HepG2 (cell line): ENCODE results near the gene INPP5E. TPM values are rescaled to one million over a fixed set of nuclear protein-coding genes. Genes with fewer than 3 reads are reported as not detected.

ENCODE experiments used
- AGO1 ChIP-seq: fragments of 200-400 bp; formaldehyde crosslinking; IDR thresholded peaks from 2 replicates; pipeline ENCODE4 v1.6.1; 2017; ENCODE audit warnings: mild to moderate bottlenecking, low read depth, low read length, moderate library complexity; ENCODE audit not compliant: poor library complexity, severe bottlenecking
- CHCHD3 ChIP-seq: sonication (generic); formaldehyde crosslinking; IDR thresholded peaks from 2 replicates; pipeline ENCODE4 v1.8.0; 2022; ENCODE audit warnings: mild to moderate bottlenecking, missing genetic modification reagents, moderate library complexity
- FOXK1 ChIP-seq: sonication (generic); formaldehyde crosslinking; IDR thresholded peaks from 2 replicates; pipeline ENCODE4 v1.4.0; 2020; ENCODE audit warnings: low read depth, missing genetic modification reagents, borderline replicate concordance
- HDAC1 ChIP-seq: sonication (generic); formaldehyde crosslinking; IDR thresholded peaks from 2 replicates; pipeline ENCODE4 v1.5.1; 2020; ENCODE audit warnings: mild to moderate bottlenecking, missing genetic modification reagents
- KDM5A ChIP-seq: fragments of 200-600 bp; sonication (generic); IDR thresholded peaks from 2 replicates; pipeline ENCODE4 v1.7.0; 2018; ENCODE audit warnings: antibody characterized with exemption, mild to moderate bottlenecking, low read length, borderline replicate concordance
- KLF15 ChIP-seq: sonication (generic); formaldehyde crosslinking; IDR thresholded peaks from 2 replicates; pipeline ENCODE4 v1.8.1; 2023; ENCODE audit warnings: borderline replicate concordance, mild to moderate bottlenecking, inconsistent platforms, missing genetic modification reagents, mixed read lengths
- MIER3 ChIP-seq: IDR thresholded peaks from 2 replicates; pipeline ENCODE4 v1.6.1; 2016; ENCODE audit warnings: missing compliant biosample characterization, borderline replicate concordance
- REPIN1 ChIP-seq: sonication (generic); formaldehyde crosslinking; IDR thresholded peaks from 2 replicates; pipeline ENCODE4 v1.8.0; 2022; ENCODE audit warnings: missing genetic modification reagents, low read depth, mild to moderate bottlenecking, borderline replicate concordance
- ZBTB8A ChIP-seq: sonication (generic); formaldehyde crosslinking; IDR thresholded peaks from 2 replicates; pipeline ENCODE4 v1.4.0; 2020; ENCODE audit warnings: mild to moderate bottlenecking, low read depth, missing genetic modification reagents, borderline replicate concordance
- ZNF337 ChIP-seq: sonication (generic); formaldehyde crosslinking; IDR thresholded peaks from 2 replicates; pipeline ENCODE4 v1.5.1; 2020; ENCODE audit warnings: missing genetic modification reagents, low read depth, mild to moderate bottlenecking, borderline replicate concordance
- ZNF34 ChIP-seq: sonication (generic); formaldehyde crosslinking; IDR thresholded peaks from 2 replicates; pipeline ENCODE4 v1.4.0; 2020; ENCODE audit warnings: mild to moderate bottlenecking, missing genetic modification reagents, borderline replicate concordance
- polyA plus RNA-seq, 8 experiments: library from polyadenylated mRNA; depleted of rRNA in 3 of 8; stranded (reverse) in 7 of 8; unstranded in 1 of 8; fragments of >200 nt; fragmentation: Illumina TruSeq in 4 of 8; extraction: Trizol in 4 of 8; gene quantifications; 2 replicates each; pipeline versions ENCODE4 v1.2.1 to v1.2.3, GENCODE V29; 2011 to 2016; ENCODE audit warnings: low read depth in 4 of 8, missing spikeins in 1 of 8, mixed read lengths in 1 of 8; ENCODE audit not compliant: insufficient read depth in 1 of 8
- total RNA-seq, 5 experiments: library from RNA; depleted of rRNA; stranded (reverse); fragments of >200 nt; fragmentation: Illumina TruSeq; extraction: Trizol; gene quantifications; 2 replicates each; pipeline ENCODE4 v1.2.3, GENCODE V29; 2016; ENCODE audit warnings: low read depth in 1 of 5
- TF ChIP-seq, protein P1 (sequence below): sonication (generic); formaldehyde crosslinking; IDR thresholded peaks from 2 replicates; pipeline ENCODE4 v1.4.0; 2020; ENCODE audit warnings: missing genetic modification reagents, borderline replicate concordance
- TF ChIP-seq, protein P2 (sequence below): sonication (generic); formaldehyde crosslinking; IDR thresholded peaks from 2 replicates; pipeline ENCODE4 v1.4.0; 2020; ENCODE audit warnings: missing genetic modification reagents
- TF ChIP-seq, protein P3 (sequence below): sonication (generic); formaldehyde crosslinking; IDR thresholded peaks from 2 replicates; pipeline ENCODE4 v1.4.0; 2020; ENCODE audit warnings: missing genetic modification reagents, borderline replicate concordance
- TF ChIP-seq, protein P4 (sequence below): IDR thresholded peaks from 2 replicates; pipeline ENCODE4 v1.4.0; 2020; ENCODE audit warnings: mild to moderate bottlenecking, missing genetic modification reagents

Gene INPP5E
- total and polyA plus RNA-seq, 2 of the 13 experiments (the other 11 are each of a cell fraction or from before 2014, with no cell fraction given), result 5.5 TPM

DNA sequence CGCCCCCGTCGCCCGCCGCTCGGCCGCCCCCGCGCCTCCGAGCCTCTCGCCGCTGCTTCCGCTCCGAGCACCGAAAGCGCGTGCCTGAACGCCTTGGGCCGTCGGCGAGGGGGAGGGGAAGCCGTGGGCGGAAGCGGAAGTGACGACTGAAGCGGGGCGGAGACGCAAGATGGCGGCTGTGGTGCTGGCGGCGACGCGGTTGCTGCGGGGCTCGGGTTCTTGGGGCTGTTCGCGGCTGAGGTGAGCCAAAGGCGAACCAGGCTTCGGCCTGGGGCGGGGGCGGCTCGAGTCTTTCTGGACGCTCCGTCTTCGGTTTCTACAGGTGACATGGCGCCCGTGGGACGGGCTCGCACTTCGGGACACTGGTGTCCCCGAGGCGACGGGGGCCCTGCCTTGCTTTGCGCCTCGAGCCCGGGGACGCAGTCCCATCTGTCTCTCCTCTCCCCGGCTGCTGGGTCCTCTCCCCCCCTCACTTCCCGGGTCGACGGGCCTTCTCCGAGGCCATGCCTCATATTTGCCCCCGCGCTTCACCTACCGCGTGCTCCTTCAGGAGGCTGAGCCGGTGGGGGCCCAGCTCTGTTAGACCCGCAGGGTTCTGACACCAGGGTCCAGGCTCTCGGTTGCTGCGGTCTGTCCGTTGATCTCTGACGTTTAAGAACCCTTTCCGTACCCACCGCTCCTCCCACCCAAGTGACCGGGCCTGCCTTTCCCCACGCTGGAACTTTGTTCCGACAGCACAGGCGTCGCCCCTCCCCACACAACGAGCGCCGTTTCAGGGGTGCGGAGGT, 29.0 kb downstream of the INPP5E start, which contains the start of the genes ENTR1 and PMPCA (continued):
- TF ChIP-seq KDM5A, result peak; percentile 98
- peak; percentile 30; the same call in 1 of the 2 replicates for TF ChIP-seq ZNF337 (CRISPR knock-in tag)
- TF ChIP-seq, protein P1, sequence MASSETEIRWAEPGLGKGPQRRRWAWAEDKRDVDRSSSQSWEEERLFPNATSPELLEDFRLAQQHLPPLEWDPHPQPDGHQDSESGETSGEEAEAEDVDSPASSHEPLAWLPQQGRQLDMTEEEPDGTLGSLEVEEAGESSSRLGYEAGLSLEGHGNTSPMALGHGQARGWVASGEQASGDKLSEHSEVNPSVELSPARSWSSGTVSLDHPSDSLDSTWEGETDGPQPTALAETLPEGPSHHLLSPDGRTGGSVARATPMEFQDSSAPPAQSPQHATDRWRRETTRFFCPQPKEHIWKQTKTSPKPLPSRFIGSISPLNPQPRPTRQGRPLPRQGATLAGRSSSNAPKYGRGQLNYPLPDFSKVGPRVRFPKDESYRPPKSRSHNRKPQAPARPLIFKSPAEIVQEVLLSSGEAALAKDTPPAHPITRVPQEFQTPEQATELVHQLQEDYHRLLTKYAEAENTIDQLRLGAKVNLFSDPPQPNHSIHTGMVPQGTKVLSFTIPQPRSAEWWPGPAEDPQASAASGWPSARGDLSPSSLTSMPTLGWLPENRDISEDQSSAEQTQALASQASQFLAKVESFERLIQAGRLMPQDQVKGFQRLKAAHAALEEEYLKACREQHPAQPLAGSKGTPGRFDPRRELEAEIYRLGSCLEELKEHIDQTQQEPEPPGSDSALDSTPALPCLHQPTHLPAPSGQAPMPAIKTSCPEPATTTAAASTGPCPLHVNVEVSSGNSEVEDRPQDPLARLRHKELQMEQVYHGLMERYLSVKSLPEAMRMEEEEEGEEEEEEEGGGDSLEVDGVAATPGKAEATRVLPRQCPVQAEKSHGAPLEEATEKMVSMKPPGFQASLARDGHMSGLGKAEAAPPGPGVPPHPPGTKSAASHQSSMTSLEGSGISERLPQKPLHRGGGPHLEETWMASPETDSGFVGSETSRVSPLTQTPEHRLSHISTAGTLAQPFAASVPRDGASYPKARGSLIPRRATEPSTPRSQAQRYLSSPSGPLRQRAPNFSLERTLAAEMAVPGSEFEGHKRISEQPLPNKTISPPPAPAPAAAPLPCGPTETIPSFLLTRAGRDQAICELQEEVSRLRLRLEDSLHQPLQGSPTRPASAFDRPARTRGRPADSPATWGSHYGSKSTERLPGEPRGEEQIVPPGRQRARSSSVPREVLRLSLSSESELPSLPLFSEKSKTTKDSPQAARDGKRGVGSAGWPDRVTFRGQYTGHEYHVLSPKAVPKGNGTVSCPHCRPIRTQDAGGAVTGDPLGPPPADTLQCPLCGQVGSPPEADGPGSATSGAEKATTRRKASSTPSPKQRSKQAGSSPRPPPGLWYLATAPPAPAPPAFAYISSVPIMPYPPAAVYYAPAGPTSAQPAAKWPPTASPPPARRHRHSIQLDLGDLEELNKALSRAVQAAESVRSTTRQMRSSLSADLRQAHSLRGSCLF (CRISPR knock-in tag), result no peak
- TF ChIP-seq, protein P2, sequence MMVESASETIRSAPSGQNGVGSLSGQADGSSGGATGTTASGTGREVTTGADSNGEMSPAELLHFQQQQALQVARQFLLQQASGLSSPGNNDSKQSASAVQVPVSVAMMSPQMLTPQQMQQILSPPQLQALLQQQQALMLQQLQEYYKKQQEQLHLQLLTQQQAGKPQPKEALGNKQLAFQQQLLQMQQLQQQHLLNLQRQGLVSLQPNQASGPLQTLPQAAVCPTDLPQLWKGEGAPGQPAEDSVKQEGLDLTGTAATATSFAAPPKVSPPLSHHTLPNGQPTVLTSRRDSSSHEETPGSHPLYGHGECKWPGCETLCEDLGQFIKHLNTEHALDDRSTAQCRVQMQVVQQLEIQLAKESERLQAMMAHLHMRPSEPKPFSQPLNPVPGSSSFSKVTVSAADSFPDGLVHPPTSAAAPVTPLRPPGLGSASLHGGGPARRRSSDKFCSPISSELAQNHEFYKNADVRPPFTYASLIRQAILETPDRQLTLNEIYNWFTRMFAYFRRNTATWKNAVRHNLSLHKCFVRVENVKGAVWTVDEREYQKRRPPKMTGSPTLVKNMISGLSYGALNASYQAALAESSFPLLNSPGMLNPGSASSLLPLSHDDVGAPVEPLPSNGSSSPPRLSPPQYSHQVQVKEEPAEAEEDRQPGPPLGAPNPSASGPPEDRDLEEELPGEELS, result 0 out of 2 replicates have a peak, but pooled peaks have one; percentile 21
- TF ChIP-seq ZNF34 (CRISPR knock-in tag), result no peak
- no peak for TF ChIP-seq AGO1
- peak; percentile 50; the same call in 1 of the 2 replicates for TF ChIP-seq MIER3 (CRISPR knock-in tag)
- TF ChIP-seq, protein P3, sequence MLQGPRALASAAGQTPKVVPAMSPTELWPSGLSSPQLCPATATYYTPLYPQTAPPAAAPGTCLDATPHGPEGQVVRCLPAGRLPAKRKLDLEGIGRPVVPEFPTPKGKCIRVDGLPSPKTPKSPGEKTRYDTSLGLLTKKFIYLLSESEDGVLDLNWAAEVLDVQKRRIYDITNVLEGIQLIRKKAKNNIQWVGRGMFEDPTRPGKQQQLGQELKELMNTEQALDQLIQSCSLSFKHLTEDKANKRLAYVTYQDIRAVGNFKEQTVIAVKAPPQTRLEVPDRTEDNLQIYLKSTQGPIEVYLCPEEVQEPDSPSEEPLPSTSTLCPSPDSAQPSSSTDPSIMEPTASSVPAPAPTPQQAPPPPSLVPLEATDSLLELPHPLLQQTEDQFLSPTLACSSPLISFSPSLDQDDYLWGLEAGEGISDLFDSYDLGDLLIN, result no peak; the same call in 1 of the 2 replicates
- 0 out of 2 replicates have a peak, but pooled peaks have one; percentile 62 for TF ChIP-seq CHCHD3 (CRISPR knock-in tag)
- peak; percentile 63; the same call in 1 of the 2 replicates for TF ChIP-seq FOXK1 (CRISPR knock-in tag)
- no peak for TF ChIP-seq KLF15 (CRISPR knock-in tag)
- peak; percentile 94 for TF ChIP-seq HDAC1 (CRISPR knock-in tag)
- no peak for TF ChIP-seq ZBTB8A (CRISPR knock-in tag)
- no peak; the same call in 1 of the 2 replicates for TF ChIP-seq REPIN1 (CRISPR knock-in tag)
- TF ChIP-seq, protein P4, sequence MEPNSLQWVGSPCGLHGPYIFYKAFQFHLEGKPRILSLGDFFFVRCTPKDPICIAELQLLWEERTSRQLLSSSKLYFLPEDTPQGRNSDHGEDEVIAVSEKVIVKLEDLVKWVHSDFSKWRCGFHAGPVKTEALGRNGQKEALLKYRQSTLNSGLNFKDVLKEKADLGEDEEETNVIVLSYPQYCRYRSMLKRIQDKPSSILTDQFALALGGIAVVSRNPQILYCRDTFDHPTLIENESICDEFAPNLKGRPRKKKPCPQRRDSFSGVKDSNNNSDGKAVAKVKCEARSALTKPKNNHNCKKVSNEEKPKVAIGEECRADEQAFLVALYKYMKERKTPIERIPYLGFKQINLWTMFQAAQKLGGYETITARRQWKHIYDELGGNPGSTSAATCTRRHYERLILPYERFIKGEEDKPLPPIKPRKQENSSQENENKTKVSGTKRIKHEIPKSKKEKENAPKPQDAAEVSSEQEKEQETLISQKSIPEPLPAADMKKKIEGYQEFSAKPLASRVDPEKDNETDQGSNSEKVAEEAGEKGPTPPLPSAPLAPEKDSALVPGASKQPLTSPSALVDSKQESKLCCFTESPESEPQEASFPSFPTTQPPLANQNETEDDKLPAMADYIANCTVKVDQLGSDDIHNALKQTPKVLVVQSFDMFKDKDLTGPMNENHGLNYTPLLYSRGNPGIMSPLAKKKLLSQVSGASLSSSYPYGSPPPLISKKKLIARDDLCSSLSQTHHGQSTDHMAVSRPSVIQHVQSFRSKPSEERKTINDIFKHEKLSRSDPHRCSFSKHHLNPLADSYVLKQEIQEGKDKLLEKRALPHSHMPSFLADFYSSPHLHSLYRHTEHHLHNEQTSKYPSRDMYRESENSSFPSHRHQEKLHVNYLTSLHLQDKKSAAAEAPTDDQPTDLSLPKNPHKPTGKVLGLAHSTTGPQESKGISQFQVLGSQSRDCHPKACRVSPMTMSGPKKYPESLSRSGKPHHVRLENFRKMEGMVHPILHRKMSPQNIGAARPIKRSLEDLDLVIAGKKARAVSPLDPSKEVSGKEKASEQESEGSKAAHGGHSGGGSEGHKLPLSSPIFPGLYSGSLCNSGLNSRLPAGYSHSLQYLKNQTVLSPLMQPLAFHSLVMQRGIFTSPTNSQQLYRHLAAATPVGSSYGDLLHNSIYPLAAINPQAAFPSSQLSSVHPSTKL, result peak; percentile 49
